ENCODE data around the gene MR1.

Gene MR1

GRCh38 chr1:181091309-181092040, 57.7 kb downstream of the MR1 start:
- no peak for DNase-seq (ENCODE audit: low spot score)

DNA sequence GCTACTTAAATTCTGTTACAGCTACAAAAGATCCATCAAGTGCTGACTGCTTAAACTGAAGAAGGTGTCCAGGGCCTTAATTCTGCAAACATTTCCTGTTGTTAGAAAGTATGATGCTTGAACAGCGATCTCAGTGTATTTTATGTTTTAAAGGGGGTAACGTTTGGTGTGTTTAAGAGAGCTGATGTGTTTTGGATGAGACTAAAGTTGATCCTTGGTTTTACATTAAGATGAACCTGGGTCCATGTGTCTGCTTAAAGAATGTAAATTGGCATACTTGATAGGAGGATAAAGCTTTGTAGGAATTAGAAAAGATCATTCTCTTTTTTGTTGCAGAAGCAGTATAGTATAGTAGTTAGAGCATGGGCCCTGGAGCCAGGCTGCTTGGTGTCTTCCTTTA, 58.3 kb downstream of the MR1 start:
- DNase-seq (ENCODE audit: low spot score) = no peak

GRCh38 chr1:181092883-181093458, 59.2 kb downstream of the MR1 start:
- DNase-seq (ENCODE audit: low spot score) = no peak

- no peak for DNase-seq (ENCODE audit: low spot score)
Observed at GRCh38 chr1:181094416-181095212, 60.8 kb downstream of the MR1 start.

GRCh38 chr1:181095260-181095659, 61.5 kb downstream of the MR1 start:
- DNase-seq (ENCODE audit: low spot score) = no peak

DNA sequence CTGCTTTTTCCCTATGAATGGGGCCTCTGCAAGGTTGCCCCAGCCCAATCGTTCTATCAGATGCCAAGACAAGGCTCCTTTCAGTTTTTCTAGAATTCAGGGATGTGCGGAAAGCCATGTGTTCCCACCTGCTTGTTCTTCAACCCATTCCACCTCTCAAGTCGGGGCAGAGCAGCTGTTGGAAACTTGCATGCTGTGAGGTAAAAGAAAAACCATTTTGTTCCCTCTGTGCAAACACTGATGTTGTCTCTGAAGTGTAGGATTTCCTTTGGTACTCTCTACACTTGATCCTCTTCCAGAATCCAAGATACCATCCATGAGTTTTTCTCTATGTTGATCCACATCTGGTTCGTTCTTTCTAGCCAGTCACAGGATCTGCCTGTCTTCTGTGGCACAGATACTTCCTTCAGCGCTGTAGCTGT, 62.0 kb downstream of the MR1 start:
- DNase-seq (ENCODE audit: low spot score) = no peak

DNA sequence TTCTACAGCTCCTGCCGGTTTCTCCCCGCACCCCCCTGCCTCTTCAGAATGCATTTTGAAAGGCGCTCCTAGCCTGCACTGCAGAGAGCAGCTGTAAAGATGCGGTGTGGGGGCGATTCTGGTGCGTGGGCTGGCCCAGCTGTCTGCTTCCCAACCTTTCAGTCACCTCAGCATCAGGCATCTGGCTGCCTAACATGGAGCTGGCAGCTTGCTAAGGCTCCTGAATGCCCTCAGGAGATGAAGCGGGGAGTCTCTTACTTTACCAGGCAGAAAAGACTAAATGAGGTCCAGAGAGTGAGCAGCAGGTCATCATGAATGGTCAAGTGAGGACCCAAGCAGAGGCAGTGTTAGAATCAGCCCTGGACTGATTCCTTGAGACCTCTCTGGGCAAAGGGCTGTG, 63.5 kb downstream of the MR1 start:
- DNase-seq (ENCODE audit: low spot score) = no peak

GRCh38 chr1:181099152-181100014, 65.6 kb downstream of the MR1 start:
- no peak for DNase-seq (ENCODE audit: low spot score)

DNA sequence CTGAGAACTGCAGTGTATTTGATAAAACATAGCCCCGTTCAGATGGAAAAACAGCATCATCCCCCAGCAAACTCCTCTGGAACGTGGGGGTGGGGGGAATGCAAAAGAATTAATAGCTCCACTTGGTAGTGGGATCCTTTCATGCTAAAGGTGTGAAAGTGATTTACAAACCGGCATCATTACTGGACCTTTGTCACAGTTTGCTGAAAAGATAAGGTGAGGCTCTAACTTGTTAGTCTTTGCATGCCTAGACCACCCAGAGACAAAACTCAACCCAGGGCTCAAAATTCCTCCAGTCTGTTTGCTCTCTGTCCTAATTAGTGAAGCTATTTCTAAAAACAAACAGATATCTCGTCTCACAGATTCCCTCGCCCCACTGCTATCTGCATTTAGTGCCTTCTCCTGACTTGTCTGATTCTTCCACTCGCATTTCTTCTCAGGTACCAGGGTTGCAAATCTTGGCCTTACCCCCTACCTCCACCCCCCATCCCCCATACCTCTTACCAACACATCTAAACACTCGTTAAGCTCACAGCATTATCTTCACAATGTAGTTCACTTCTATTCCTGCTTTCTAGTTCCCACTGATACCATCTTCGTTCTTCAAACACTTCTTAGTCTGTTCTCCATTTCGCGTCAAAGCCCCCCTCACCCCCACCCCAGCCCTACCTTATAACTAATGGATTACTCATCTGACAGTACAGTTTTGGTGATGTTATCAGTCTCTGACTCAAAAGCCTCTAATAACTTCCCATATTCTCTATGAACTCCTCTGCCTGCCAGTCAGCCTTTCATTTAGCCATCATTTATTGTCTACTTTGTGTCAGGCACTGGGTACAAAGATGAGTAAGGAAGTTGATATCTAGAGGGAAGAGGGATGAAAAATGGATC, 66.5 kb downstream of the MR1 start:
- DNase-seq (ENCODE audit: low spot score) = no peak

DNA sequence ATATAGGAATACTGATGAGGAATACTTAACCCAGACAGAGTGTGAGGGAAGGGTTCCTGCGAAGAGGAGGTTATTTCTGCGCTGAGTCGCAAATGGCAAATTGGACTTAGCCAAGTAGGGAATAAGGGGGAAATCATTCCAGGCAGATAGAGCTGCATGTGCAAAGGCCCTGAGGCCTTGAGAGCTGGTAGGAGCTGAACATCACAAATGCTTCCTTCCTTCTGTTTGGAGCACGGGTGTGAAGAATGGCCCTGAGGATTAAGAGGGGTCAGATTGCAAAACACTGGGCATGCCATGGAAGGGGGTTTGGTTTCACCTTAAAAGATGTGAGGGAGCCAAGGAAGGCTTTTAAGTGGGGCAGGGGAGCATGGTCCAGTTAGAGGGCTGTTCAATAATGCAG, 67.2 kb downstream of the MR1 start:
- DNase-seq (ENCODE audit: low spot score) = no peak

- DNase-seq (ENCODE audit: low spot score) = no peak
Observed at GRCh38 chr1:181101581-181102226, 67.9 kb downstream of the MR1 start.

DNA sequence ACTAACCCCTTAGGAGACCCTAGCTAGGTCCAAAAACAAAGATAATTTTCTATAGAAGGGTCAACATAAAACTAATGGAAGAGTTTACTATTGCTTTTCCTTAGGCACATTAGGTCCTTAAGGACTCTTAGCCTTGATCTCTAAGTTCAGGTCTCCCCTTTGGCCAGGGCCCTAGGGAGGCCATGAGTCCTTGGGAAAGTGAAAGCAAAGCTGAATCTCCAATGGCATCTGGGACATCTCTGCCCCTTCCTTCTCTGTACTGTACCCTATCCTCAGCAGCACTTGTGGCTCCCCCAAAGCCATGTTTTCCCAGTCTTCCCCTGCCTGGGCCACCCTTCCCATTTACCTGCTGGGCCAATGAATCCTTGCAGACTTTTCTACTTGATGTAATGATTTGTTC, 69.1 kb downstream of the MR1 start:
- no peak for DNase-seq (ENCODE audit: low spot score)

DNA sequence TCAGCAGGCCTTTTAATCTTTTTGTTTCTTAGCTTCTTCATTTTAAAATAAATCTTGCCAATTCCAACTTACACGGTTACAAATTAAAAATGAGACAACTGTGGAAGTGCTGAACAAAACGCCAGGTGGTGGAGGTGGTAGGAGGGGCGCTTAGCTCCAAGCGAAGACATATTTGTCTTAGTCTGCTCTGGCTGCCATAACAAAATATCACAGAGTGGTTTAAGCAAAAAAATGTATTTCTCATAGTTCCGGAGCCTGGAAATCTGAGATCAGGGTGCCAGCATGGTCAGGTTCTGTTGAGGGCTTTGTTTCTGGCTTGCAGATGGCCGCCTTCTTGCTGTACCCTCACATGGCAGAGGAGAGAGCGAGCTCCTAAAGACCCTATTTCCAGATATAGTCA, 69.6 kb downstream of the MR1 start:
- DNase-seq (ENCODE audit: low spot score) = no peak

- DNase-seq (ENCODE audit: low spot score) = no peak
Observed at GRCh38 chr1:181104042-181104789, 70.4 kb downstream of the MR1 start.

DNA sequence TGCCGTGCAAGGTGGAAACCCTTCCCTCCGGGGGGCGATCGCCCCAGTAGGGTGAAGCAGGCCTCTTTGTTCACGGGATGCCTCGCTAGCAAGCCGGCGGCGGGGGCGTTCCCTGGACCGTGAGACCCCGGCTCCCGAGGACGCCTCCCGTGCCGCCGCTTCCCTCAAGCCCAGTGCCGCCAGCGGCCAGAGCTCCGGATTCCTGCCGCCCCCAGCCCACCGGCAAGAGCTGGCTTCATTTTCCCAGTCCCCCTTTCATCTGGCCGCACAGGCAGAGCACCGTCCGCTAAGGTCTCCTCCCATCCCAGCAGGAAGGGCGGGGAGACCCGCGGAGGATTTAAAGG, 71.0 kb downstream of the MR1 start:
- no peak for DNase-seq (ENCODE audit: low spot score)

DNA sequence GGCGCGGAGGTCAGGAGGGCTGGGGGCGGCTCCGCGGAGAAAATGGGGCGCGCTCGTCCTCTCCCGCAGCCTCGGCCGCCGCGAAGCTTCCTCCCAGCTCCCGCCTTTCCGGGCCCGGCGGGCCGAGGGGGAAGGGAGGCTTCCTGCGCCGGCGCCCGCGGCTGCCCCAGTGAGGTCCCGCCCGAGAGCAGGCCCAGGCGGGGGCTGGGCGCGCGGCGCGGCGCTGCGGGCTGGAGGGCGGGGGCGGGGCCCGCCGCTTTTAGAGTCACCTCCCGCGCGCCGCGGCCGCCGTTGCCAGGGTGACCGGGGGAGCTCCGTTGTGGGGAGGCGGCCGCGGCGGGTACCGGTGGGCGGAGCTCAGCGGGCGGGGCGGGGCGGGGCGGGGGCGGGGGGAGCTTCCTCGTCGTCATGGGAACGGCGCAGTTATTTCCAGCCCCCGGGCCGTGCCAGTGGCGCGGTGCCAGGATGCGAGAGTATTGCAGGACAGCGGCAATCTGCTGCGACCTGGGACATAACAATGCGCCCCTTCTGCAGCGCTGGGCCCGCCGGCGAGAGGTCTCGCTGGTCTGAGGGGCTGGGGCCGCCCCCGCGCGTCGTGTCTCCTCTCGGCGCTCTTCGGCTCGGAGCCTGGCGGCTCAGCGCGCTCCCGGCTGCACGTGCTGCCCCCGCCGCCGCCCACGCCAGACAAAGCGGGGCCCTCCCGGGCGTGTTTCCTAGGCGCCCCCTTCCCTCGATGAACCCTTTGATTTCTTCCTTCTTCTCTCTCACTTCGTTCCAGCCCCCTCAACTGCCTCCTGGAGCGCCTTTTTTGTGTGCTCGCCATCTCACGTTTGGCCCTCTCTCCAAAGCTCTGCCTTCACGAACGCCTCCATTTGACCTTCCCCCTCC, 71.6 kb downstream of the MR1 start:
- DNase-seq (ENCODE audit: low spot score) = peak; percentile 88

- DNase-seq (ENCODE audit: low spot score) = no peak
Observed at GRCh38 chr1:181106022-181106312, 72.2 kb downstream of the MR1 start.

DNA sequence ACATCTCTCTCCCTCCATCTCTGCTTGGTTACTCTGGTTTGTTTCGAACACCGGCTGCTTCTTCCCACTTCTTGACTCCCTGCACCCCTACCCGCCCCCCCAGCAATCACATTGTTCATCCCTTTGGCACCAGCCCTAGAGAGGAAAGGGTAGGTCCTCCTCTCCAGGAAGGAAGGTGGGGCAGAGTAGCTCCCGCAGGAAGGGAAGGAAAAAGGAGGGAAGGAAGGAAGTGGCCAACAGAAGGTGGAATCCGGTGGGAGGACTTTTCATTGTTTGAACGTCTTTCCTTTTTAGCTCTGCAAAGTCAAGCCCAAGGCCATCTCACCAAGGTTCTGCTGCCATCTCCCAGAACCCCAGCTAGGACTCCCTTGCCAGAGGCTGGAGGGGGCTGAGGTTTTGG, 72.7 kb downstream of the MR1 start:
- no peak for DNase-seq (ENCODE audit: low spot score)

DNA sequence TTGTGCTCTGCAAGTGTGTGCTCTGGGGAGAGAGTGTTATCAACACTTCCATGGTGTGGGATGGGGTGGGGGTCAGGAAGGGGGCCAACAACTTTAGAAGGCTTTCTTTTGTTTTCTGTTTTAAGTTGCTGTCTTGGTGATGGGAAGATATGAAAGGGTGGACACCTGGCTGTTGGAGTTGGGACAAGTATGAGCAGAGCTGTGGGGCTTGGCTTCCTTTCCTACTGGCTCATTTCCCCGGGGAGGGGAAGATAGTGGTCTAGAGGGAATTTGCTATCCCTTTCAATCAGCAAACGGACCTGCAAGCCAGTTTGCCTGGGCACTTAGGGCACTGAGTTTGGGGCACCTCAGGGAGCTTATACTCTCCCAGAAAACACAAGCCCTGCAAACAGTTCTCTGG, 73.9 kb downstream of the MR1 start:
- DNase-seq (ENCODE audit: low spot score) = no peak

Measured in cerebellar cortex (tissue), 1 donor.